Medulla oblongata (tissue), 1 donor: ENCODE results near the gene FGF4.

Experiments
- DNase-seq: peaks from one replicate; pipeline ENCODE4 v3.0.0-alpha.2; 2015; ENCODE audit errors: extremely low spot score

The FGF4 gene

DNA sequence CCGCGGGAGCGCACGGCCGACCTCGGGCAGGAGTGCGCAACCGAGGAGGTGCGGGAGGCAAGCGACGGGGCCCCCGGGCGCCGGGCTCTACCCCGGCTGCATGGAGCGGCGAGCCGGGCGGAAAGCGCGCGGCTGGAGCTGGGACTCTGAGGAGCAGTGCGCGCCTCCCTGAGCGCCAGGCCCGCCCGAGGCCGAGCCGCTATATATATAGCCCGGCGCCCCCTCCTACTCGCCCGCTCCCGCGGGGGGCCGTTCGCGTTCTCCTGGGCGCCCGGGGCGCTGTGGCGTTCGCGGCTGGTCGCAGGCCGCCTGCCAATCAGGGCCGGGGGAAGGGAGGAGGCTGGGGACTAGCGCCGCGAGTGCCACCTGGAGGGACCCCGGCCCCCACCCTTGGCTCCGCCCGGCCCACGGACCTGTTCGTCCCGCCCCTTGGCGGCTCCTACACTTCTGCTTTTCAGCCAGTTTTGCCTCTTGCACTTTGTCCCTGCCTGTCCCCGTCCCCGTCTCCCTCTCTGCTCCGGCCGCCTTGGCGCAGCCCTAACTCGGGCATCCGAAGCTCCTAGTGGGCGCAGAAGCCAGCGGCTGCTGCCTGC is at the start of gene FGF4:
TSS of gene FGF4 (minus strand) at position 179 of the 593 bp plus-strand sequence. CDS start 257 bp downstream, outside the sequence.
- no peak for DNase-seq

GRCh38 chr11:69823641-69824265 is 48.6 kb upstream of the FGF4 start:
- DNase-seq, result no peak

GRCh38 chr11:69822676-69823494 is 47.7 kb upstream of the FGF4 start:
- no peak for DNase-seq

GRCh38 chr11:69821511-69822040 is 46.4 kb upstream of the FGF4 start:
- DNase-seq, result no peak

DNA sequence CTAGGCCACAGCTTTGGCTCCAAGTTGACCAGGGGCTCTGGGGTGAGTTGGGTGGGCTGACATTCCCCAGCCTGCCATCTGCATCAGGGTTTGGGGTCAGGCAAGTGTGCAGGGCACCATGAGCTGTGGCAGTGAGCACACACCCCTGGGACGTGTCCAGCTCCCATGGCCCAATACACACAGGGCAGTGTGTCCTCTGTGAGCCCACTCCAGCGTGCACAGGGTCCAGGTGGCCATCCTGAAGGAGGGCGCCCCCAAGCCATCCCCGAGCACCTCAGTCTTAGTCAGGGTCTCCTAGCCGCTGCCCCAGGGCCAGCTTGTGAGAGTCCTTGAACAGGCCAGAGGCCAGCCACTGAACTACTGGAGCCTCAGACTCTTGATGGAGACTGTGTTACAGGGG is 45.3 kb upstream of the FGF4 start:
- no peak for DNase-seq

- DNase-seq, result no peak
Observed at GRCh38 chr11:69819541-69820070, 44.5 kb upstream of the FGF4 start.

DNA sequence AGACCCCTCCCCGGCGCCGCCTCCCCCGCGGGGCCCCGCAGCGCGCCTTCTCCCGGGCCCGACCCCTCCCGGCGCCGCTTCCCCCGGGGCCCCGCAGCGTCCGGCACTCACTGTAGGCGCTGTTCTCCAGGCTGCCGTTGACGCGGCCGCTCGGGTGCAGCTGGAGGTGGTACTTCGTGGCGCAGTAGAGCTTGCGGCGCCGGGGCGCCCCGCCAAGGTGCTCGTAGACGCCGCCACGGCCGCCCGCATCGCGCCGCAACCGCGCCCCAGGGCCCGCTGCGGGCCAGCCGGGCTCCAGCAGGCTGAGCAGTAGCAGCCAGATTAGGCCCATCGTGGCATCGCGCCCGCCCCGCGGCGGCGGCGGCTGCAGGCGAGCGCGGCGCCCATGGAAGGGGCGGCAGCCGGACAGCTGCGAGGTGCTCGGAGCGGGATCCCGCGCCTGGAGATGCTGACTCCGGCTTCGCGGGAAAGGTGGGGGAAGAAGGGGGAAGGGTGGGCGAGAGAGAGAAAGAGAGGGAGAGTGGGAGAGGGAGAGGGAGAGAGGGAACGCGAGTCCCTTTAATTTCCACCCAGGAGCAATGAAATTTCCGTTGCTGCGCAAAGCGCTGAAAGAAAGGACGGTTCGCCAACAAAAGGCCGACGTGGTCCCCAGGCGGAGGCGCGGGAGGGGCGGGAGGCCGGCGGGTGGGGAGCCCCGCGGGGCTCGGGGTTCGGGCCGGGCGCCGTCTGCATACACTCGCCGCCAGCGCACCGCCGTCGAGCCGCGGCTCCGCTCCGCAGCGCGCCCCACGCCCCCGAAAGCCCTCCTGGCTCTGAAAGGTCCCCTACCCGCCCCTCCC is 43.7 kb upstream of the FGF4 start, which contains the start of gene FGF3:
TSS of gene FGF3 (minus strand) at position 814 of the 839 bp plus-strand sequence. CDS start at position 331, 483 bp downstream.
- no peak for DNase-seq

DNA sequence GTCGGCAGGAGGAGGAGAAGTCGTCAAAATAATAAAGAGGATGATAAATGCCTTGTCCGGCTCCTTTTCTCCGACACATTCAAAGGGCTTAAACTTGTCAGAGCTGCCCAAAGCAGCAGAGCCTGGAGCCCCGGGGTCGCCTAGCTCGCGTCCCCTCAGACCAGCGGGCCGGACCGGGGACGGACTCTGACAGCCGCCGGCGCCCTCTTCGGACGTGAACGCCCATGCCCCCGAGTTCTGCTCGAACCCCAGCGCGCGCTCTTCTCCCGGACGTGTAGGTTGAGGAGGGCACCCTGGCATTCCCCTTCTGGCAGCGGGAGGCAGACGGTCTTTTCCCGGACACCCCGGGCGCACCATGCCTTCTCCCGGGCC is 43.1 kb upstream of the FGF4 start:
- DNase-seq, result no peak

GRCh38 chr11:69817265-69818230 is 42.4 kb upstream of the FGF4 start:
- no peak for DNase-seq

GRCh38 chr11:69816671-69817070 is 41.5 kb upstream of the FGF4 start:
- no peak for DNase-seq

GRCh38 chr11:69815973-69816372 is 40.8 kb upstream of the FGF4 start:
- DNase-seq, result no peak

GRCh38 chr11:69814902-69815301 is 39.8 kb upstream of the FGF4 start:
- DNase-seq, result no peak

DNA sequence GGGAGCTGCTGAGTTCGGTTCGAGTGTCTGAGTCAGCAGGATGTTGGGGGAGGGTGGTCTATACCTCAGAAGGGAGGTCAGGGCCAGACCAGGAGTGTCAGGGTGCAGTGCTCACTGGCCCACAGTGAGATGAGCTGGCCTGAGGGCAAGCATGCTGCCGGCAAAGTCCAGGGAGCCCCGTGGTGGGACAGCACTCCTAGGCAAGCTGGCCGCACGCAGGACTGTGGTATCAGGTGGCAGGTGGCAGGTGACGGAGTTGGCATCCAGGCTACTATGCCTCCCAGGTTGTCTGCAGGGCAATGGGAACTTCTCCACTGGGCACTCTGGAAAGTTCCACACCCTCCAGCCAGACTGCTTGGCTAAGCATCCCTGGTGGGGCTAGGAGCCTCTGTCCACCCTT is 39.3 kb upstream of the FGF4 start:
- DNase-seq, result no peak

DNA sequence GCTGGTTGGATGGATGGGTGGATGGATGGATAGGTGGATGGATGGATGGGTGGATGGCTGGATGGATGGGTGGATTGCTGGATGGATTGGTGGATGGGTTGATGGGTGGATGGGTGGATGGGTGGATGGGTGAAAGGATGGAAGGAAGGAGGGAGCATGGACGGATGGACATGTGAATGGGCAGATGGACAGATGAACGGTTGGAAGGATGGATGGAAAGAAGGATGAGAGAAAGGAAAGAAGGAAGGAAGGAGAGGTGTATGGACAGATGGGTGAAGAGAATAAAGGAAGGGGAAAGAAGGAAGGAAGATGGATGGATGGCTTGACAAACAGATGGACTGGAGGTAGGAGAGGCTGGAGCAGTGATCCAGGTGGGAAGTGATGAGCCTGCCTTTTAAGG is 38.7 kb upstream of the FGF4 start:
- DNase-seq, result no peak

GRCh38 chr11:69812946-69813345 is 37.8 kb upstream of the FGF4 start:
- DNase-seq, result no peak

- DNase-seq, result no peak
Observed at GRCh38 chr11:69812256-69812655, 37.1 kb upstream of the FGF4 start.

- DNase-seq, result no peak
Observed at GRCh38 chr11:69811431-69811830, 36.3 kb upstream of the FGF4 start.

DNA sequence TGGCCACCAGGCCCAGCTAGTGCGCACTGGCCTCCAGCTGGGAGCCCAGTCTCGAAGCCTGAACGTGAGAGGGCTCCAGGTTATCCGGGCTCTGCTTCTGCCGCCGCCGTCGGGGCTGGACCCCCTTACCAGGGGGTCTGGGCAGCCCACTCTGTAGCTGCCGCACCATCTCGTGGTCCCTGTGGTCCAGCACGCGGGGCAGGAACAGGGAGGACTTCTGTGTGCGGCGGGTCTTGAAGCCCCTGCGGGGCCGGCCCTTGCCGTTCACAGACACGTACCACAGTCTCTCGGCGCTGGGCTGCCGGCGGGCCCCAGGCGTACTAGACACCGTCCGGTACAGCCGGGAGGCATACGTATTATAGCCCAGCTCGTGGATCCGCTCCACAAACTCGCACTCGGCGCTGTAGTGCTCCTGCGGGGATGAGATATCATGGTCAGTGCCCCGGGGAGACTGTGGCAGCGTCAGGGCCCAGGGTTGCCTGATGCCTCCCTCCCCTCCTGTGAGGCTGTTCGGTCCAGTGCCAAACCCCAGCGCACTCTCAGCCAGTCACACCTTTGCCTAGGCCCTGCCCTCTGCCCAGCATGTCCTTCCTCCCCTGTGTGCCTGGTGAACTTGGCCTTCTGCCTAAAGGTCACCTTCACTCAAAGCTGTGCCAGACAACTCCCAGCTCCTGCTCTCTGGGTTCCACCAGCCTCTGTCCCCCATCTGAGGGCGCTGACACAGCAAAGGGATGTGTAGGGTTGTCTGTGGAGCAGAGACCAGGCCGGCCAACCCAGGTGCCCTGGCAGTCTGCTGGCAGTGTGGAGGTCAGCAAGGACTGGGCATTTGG is 35.4 kb upstream of the FGF4 start:
- DNase-seq, result no peak

GRCh38 chr11:69808667-69809086 is 33.5 kb upstream of the FGF4 start:
- DNase-seq, result no peak
